GM23338 (cell line): ENCODE measurements around the gene GTPBP4. TPM values are rescaled to one million over a fixed set of nuclear protein-coding genes. Genes with fewer than 3 reads are reported as not detected.

ENCODE experiments used
- ATAC-seq: fragments of 200-7000 bp; cut with Tn5 transposase; 3 replicates; pipeline ENCODE4 v1.9.1; 2020
- DNase-seq: peaks from one replicate; pipeline ENCODE4 v3.0.0-alpha.2; 2015; ENCODE audit warnings: low spot score
- H2AFZ ChIP-seq: fragments of 200-600 bp; sonication (generic); 2 replicates; pipeline ENCODE4 v1.8.0; 2016; ENCODE audit warnings: antibody characterized with exemption, mild to moderate bottlenecking, moderate library complexity
- H3F3A ChIP-seq: fragments of 200-600 bp; sonication (generic); replicated peaks from 2 replicates; pipeline ENCODE4 v1.8.0; 2017; ENCODE audit warnings: antibody characterized with exemption, mixed run types, low read depth
- H3K27ac ChIP-seq: fragments of 200-600 bp; sonication (generic); 2 replicates; pipeline ENCODE4 v1.6.1; 2016; ENCODE audit warnings: low read depth
- H3K27me3 ChIP-seq: fragments of 200-600 bp; sonication (generic); 2 replicates; pipeline ENCODE4 v1.8.0; 2016; ENCODE audit warnings: mild to moderate bottlenecking, mixed run types, moderate library complexity; ENCODE audit not compliant: insufficient read depth
- H3K36me3 ChIP-seq: fragments of 200-600 bp; sonication (generic); 2 replicates; pipeline ENCODE4 v1.8.0; 2016; ENCODE audit warnings: mild to moderate bottlenecking; ENCODE audit not compliant: insufficient read depth
- H3K4me1 ChIP-seq: fragments of 200-600 bp; sonication (generic); 2 replicates; pipeline ENCODE4 v1.8.0; 2016; ENCODE audit warnings: mild to moderate bottlenecking, moderate library complexity; ENCODE audit not compliant: insufficient read depth
- H3K4me2 ChIP-seq: fragments of 200-600 bp; sonication (generic); 2 replicates; pipeline ENCODE4 v1.7.1; 2017; ENCODE audit warnings: mixed run types
- H3K4me3 ChIP-seq: fragments of 200-600 bp; sonication (generic); 2 replicates; pipeline ENCODE4 v1.6.1; 2016; ENCODE audit warnings: mixed run types
- H3K79me2 ChIP-seq: fragments of 200-600 bp; sonication (generic); replicated peaks from 2 replicates; pipeline ENCODE4 v1.8.0; 2017; ENCODE audit warnings: mild to moderate bottlenecking; ENCODE audit not compliant: insufficient read depth
- H3K9me2 ChIP-seq: fragments of 200-600 bp; sonication (generic); 2 replicates; pipeline ENCODE4 v1.8.0; 2017; ENCODE audit not compliant: insufficient read depth
- H4K20me1 ChIP-seq: fragments of 200-600 bp; sonication (generic); replicated peaks from 2 replicates; pipeline ENCODE4 v1.8.0; 2017; ENCODE audit warnings: mild to moderate bottlenecking; ENCODE audit not compliant: insufficient read depth
- H3K27ac Mint-ChIP-seq: 2 replicates; pipeline ENCODE4 v1.8.0; 2020; ENCODE audit warnings: inconsistent platforms, mild to moderate bottlenecking, moderate library complexity, mixed read lengths
- H3K27me3 Mint-ChIP-seq: 3 replicates; pipeline ENCODE4 v1.8.0; 2022; ENCODE audit warnings: low read depth, mild to moderate bottlenecking, moderate library complexity, mixed read lengths, inconsistent platforms; ENCODE audit not compliant: insufficient read depth, poor library complexity
- H3K36me3 Mint-ChIP-seq: 3 replicates; pipeline ENCODE4 v1.8.0; 2021; ENCODE audit warnings: low read depth, mild to moderate bottlenecking, inconsistent platforms, moderate library complexity, mixed read lengths
- H3K4me1 Mint-ChIP-seq: 3 replicates; pipeline ENCODE4 v1.8.0; 2020; ENCODE audit warnings: mild to moderate bottlenecking, inconsistent platforms, mixed read lengths
- H3K4me3 Mint-ChIP-seq: 3 replicates; pipeline ENCODE4 v1.8.0; 2021; ENCODE audit warnings: moderate library complexity, mild to moderate bottlenecking, inconsistent platforms, mixed read lengths
- H3K9me3 Mint-ChIP-seq: 3 replicates; pipeline ENCODE4 v1.8.0; 2020; ENCODE audit warnings: moderate library complexity, mild to moderate bottlenecking, inconsistent platforms, mixed read lengths
- CREB1 ChIP-seq: fragments of 250-450 bp; sonication (Bioruptor Pico); IDR thresholded peaks from 2 replicates; pipeline ENCODE4 v1.5.0; 2020; ENCODE audit warnings: low read depth, mild to moderate bottlenecking, moderate library complexity
- CTCF ChIP-seq, 2 experiments: fragments of 200-600 bp in 1 of 2; sonication (generic) in 1 of 2; conservative IDR thresholded peaks; 2 replicates each; pipeline versions ENCODE4 v1.5.1 to v1.6.1; 2016 to 2017; ENCODE audit warnings: antibody characterized with exemption in 2 of 2, low read depth in 2 of 2, mild to moderate bottlenecking in 2 of 2, moderate library complexity in 1 of 2
- ETS1 ChIP-seq: IDR thresholded peaks from 2 replicates; pipeline ENCODE4 v1.6.1; 2016; ENCODE audit warnings: antibody characterized with exemption
- EZH2 ChIP-seq: fragments of 200-600 bp; sonication (generic); IDR thresholded peaks from one replicate; pipeline ENCODE4 v1.8.0; 2017; ENCODE audit warnings: antibody characterized with exemption, mild to moderate bottlenecking, low read depth; ENCODE audit not compliant: unreplicated experiment
- EZH2phosphoT487 ChIP-seq: fragments of 200-600 bp; sonication (generic); IDR thresholded peaks from one replicate; pipeline ENCODE4 v1.8.1; 2018; ENCODE audit warnings: antibody characterized with exemption; ENCODE audit not compliant: unreplicated experiment
- JUNB ChIP-seq: IDR thresholded peaks from one replicate; pipeline ENCODE4 v1.6.1; 2016; ENCODE audit warnings: antibody characterized with exemption; ENCODE audit not compliant: unreplicated experiment
- NANOG ChIP-seq: IDR thresholded peaks from 2 replicates; pipeline ENCODE4 v1.6.1; 2016; ENCODE audit warnings: antibody characterized with exemption, borderline replicate concordance
- POLR2AphosphoS5 ChIP-seq: IDR thresholded peaks from 2 replicates; pipeline ENCODE4 v1.6.1; 2016; ENCODE audit warnings: antibody characterized with exemption, low read depth
- STAT1 ChIP-seq: IDR thresholded peaks from one replicate; pipeline ENCODE4 v1.6.1; 2016; ENCODE audit warnings: antibody characterized with exemption; ENCODE audit not compliant: unreplicated experiment
- ZNF114 ChIP-seq: fragments of 250-450 bp; sonication (Bioruptor Pico); IDR thresholded peaks from 2 replicates; pipeline ENCODE4 v1.5.0; 2020; ENCODE audit warnings: mild to moderate bottlenecking, moderate library complexity
- ZNF331 ChIP-seq: fragments of 250-450 bp; sonication (Bioruptor Pico); IDR thresholded peaks from 2 replicates; pipeline ENCODE4 v1.5.0; 2020; ENCODE audit warnings: low read depth, mild to moderate bottlenecking, moderate library complexity
- ZNF462 ChIP-seq: fragments of 250-450 bp; sonication (Bioruptor Pico); IDR thresholded peaks from 2 replicates; pipeline ENCODE4 v1.5.0; 2020; ENCODE audit warnings: mild to moderate bottlenecking, moderate library complexity
- polyA plus RNA-seq: library from polyadenylated mRNA; unstranded; fragments of >200 nt; fragmentation: Nextera tagmentation; extraction: Ambion mirVana; gene quantifications from 2 replicates; pipeline ENCODE4 v1.2.1, GENCODE V29; 2016
- total RNA-seq: library from RNA; depleted of rRNA; stranded (reverse); fragments of >200 nt; shearing (Covaris generic); gene quantifications from 2 replicates; pipeline ENCODE4 v1.2.3, GENCODE V29; 2014
- TF ChIP-seq, protein P1 (sequence below): IDR thresholded peaks from one replicate; pipeline ENCODE4 v1.6.1; 2018; ENCODE audit warnings: antibody characterized with exemption; ENCODE audit not compliant: unreplicated experiment

Gene GTPBP4
- total and polyA plus RNA-seq, 2 experiments from 2014 or later = 56.5 to 62.6 TPM

DNA sequence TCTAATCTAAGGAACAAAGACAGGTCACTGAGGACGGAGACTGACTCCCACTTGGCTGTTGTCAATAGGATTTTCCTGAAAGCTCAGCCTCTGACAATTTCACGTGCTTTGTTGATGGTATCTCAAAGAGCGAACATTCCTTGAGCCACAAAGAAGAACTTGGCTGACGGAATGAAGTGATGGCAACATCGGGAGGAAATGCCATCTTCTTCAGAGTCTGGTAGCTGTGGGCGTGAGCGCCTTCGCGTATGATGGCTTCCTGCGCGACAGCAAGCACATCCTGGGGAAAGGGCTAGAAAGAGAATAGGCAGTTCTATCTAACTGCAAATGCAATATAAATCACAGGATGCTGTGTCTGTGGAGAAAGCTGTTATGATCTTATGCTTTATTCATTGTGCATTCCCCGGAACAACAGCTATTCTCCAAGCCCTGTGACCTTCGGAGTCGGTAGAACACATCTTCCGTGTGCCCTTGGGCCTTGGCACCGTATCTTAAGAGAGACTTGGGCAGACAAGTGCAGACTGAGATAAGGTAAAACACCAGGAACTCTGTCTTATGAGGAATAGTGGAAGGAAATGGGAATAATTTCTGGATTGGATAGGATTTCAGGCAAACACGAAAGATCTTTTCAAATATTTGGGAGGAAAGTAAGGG is 19.6 kb upstream of the GTPBP4 start:
- Mint-ChIP-seq H3K9me3 (peaks cover 3% of the 10 kb centered on the region; the same call in 1 of the 3 replicates), H3K27ac (no peak overlapping the region), H3K36me3 (no peaks in the 10 kb centered on the region; the same call in 2 of the 3 replicates), H3K4me1 (peaks cover 11% of the 10 kb centered on the region), H3K27me3 (peaks cover 13% of the 10 kb centered on the region), H3K4me3 (no peak overlapping the region)
- H3F3A ChIP-seq = no peaks in the 10 kb centered on the region
- no peaks in the 10 kb centered on the region for H4K20me1 ChIP-seq
- no peaks in the 10 kb centered on the region for H3K4me1 ChIP-seq
- ATAC-seq (no peak), DNase-seq (no peak)
- no peaks in the 10 kb centered on the region for H3K36me3 ChIP-seq
- no peak overlapping the region for H3K4me3 ChIP-seq
- no peaks in the 10 kb centered on the region for H3K27me3 ChIP-seq
- peak overlapping the region; percentile 4; the same call in 1 of the 2 replicates for H2AFZ ChIP-seq
- no peaks in the 10 kb centered on the region for H3K9me2 ChIP-seq
- H3K27ac ChIP-seq = no peak overlapping the region
- no peak overlapping the region for H3K4me2 ChIP-seq
- no peak for TF ChIP-seq EZH2
- TF ChIP-seq POLR2AphosphoS5 = no peak
- no peak for TF ChIP-seq NANOG
- no peak for TF ChIP-seq JUNB
- no peak for TF ChIP-seq ZNF114 (CRISPR knock-in tag)
- TF ChIP-seq, protein P1, sequence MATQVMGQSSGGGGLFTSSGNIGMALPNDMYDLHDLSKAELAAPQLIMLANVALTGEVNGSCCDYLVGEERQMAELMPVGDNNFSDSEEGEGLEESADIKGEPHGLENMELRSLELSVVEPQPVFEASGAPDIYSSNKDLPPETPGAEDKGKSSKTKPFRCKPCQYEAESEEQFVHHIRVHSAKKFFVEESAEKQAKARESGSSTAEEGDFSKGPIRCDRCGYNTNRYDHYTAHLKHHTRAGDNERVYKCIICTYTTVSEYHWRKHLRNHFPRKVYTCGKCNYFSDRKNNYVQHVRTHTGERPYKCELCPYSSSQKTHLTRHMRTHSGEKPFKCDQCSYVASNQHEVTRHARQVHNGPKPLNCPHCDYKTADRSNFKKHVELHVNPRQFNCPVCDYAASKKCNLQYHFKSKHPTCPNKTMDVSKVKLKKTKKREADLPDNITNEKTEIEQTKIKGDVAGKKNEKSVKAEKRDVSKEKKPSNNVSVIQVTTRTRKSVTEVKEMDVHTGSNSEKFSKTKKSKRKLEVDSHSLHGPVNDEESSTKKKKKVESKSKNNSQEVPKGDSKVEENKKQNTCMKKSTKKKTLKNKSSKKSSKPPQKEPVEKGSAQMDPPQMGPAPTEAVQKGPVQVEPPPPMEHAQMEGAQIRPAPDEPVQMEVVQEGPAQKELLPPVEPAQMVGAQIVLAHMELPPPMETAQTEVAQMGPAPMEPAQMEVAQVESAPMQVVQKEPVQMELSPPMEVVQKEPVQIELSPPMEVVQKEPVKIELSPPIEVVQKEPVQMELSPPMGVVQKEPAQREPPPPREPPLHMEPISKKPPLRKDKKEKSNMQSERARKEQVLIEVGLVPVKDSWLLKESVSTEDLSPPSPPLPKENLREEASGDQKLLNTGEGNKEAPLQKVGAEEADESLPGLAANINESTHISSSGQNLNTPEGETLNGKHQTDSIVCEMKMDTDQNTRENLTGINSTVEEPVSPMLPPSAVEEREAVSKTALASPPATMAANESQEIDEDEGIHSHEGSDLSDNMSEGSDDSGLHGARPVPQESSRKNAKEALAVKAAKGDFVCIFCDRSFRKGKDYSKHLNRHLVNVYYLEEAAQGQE = no peak
- no peak for TF ChIP-seq STAT1
- TF ChIP-seq EZH2phosphoT487 = no peak
- TF ChIP-seq CTCF (conservative IDR thresholded peaks at IDR 0.05; ENCODE audit: low read depth in 2 of 2) = no peak
- no peak for TF ChIP-seq ETS1
- no peak for TF ChIP-seq ZNF462
- no peak for TF ChIP-seq CREB1
- TF ChIP-seq ZNF331 (CRISPR knock-in tag) = no peak
- no peaks in the 10 kb centered on the region for H3K79me2 ChIP-seq
